ENCODE results near the gene USP22.

Gene USP22

DNA sequence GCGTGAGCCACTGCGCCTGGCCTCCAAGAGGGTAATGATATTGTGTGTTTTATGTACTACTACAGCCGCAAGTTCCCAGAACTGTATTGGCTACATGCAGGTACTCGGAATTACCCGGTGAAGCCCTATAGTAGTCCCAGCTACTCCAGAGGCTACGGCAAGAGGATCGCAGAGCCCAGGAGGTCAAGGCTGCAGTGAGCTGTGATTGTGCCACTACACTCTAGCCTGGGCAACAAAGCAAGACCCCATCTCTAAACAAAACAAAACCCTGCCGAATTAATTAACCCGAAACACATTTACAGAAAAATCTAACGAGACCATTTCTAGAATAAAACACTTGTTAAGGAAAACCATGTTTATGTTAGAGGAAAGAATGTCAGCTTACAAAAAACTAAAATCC is 2.2 kb upstream of the USP22 start:
- no peak for DNase-seq

DNA sequence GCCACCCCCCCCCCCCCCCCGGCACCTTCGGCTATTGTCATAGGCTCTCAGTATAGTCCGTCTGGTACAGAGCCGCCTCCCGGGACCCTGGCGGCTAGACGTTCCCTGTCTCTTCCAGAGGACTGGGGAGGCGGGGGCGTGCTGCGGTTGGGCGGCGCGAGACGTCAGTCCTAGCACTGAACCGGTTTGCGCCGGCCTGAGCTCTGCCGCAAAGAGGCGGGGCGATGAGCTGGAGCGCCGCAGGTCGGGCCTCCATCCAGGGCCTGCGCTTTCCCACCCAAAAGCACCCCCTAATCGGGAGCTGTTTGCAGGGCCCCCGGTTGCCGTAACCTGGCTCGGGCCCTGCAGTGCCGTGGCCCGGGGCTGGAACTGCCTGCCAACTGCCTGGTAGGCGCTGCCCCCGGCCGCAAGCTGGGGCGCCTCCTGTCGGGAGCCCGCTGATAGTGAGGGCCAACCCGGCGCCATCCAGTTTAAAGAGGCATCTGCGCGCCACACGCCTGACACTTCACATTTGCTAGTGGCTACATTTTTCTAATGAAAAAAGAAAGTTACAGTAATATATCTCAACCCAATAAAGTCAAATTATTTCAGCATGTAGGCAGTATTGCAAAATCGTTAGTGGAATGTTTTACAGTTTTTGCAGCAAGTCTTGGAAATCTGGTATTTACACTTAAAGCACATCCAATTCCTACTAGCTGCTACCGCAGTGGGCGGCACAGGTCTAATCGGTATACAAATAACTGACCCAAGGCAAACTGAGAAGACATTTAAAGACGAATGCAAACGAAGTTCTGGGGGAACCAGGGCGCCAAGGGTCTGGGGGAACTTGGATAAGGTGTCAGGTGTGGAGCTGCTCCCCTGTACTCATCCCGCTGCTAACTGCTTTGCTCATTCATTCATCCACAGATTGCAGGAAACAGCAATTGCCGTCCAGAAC is 753 bp upstream of the USP22 start:
- DNase-seq: peak; percentile 84

DNA sequence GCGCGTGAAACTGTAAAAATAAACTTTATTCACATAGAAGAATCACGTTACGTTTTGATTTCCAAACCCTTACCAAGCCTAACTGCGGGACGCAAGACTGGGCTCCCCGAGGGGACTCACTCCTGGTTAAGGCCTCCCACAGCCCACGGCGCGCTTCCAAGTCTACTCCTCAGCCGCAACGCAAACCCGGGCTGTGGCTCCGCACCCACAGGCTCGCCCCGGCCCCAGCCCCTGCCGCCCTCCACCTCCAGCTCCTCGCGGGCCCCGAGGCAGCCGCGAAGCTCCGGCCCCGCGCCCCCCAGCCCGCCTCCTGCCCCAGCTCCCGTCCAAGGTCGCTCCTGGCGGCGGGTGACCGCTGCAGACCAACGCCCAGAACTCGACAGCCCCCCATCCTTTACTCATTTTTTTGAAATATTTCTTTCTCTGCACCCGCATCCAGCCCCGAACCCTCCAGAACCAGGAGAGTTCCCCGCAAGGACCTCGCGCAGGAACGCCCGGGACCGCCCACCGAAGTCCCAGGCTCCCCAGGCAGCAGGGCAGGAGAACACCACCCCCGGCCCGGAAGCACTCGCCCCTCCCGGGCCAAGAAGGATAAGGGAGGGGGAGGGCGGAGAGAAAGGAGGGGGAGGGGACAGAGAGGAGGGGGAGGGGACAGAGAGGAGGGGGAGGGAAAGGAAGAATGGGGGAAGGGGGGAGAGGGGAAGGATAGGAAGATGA is 912 bp downstream of the USP22 start:
- peak; percentile 59 for DNase-seq

- no peak for DNase-seq
These were observed 2.8 kb downstream of the USP22 start for GRCh38 chr17:21039839-21040575.

DNA sequence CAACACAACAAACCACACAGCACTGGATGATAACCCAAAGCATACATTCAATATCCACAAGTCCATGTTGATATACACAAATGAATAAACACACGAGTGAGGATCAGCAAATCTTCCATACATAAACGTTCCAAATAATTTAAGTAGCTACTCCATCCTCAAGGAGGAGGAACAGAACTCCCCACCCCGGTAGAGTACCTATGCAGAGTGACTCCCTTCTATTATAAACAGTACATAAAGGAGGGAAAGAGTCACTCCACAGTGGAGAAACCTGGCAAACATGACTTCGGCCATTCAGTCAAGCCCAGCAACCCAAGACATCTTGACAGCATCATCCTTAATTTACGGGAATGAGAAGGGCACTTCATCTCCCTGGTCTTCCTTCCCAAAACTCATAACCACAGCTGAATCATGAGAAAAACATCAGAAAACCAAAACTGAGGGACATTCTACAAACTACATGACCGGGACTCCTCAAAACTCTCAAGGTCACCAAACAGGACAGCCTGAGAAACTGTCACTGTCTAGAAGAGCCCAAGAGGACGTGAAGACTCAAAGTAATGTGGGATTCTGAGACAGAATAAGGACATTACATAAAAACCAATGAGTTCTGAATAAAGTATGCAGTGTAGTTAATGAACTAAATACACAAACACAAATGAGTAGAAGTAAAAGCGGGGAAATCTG is 5.6 kb downstream of the USP22 start:
- DNase-seq: no peak

DNA sequence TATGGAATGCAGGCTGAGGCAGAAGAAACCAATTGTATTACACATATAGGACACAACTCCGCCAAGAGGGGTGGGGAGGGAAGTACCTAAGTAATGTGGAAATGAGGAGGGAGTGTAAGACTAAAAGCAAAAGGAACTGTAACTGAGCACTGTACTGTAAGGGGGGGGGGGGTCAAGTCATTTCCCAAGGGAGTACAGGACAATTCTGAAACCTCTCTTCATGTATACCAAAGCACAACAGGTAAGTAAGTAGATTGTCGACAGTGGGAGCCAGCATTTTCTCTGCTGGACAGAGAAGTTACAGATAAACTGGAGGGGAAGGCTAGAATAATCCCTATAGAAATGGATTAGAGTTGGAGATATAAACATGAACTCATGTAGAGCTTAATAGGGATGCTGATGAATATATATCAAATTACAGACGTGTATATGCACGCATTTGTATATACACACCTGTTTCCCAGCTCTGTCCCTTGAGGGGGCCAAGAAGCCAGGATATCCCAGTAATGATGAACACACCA is 6.4 kb downstream of the USP22 start:
- DNase-seq: no peak

GRCh38 chr17:21035406-21035805 is 7.4 kb downstream of the USP22 start:
- DNase-seq: no peak

GRCh38 chr17:21034340-21035235 is 8.2 kb downstream of the USP22 start:
- peak; percentile 10 for DNase-seq

DNA sequence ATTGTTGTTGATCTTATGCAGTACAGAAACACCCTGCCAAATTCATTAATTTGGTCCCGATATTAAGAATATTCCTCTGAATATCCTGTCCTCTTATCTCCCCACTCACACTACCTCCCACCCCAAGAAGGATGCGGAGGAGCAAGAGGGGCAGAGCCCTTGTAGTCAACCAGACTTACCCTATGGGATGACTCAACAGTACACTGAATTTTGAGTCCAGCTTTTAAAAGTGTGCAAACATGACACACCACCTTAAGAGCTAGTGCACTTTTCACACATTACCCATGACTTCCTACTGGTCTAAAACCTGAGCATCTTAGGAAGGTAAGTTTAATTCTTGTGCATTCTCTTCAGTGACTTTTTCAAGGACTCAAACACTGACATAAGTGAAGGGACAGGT is 9.5 kb downstream of the USP22 start:
- DNase-seq: no peak

GRCh38 chr17:21031756-21032396 is 10.9 kb downstream of the USP22 start:
- no peak for DNase-seq

- no peak for DNase-seq
These were observed 12.4 kb downstream of the USP22 start for GRCh38 chr17:21030375-21030774.

DNA sequence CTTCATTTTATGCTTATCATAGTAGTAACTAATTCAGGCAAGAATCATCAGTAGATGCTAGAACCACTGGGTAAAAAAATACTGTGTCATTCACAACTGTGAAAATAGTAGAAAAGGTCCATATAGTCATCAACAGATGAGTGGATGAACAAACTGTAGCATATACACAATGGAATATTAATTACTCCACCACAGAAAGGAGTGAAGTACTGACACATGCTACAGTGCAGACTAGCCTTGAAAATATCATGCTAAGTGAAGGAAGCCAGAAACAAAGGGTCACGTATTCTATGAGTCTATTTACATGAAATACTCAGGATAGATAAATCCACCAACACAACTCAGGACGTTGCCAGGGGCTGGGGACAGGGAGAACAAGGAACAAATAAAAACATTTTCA is 13.3 kb downstream of the USP22 start:
- no peak for DNase-seq

GRCh38 chr17:21029036-21029435 is 13.8 kb downstream of the USP22 start:
- no peak for DNase-seq

GRCh38 chr17:21028192-21028591 is 14.6 kb downstream of the USP22 start:
- no peak for DNase-seq

DNA sequence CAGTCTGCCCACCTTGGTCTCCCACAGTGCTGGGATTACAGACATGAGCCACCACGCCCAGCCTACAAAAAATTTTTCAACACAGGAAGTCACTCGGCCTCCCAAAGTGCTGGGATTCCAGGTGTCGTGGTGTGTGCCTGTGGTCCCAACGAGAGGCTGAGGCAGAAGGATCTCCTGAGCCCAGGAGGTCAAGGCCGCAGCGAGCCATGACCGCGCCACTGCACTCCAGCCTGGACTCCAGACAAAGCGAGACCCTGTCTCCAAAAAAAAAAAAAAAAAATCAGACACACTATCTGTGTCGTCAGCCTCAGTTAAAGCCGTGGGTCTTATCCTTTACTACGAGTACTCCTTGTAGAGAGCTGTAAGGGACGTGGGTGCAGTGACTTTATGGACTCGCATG is 15.8 kb downstream of the USP22 start:
- DNase-seq: no peak

DNA sequence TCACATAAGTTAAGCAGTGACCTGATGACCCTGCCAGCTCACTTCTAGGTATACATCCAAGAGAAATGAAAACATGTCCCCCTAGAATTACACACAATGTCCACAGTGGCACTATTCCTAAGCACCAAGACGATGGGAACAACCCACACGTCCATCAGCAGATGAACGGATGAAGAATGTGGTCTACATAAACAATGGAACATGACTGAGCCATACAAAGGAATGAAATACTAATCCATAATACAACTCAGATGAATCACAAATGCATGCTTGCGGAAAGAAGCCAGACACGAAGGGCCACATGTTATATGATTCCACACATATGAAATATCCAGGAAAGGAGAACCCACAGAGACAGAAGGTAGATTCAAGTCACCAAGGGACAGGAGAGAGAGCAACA is 17.4 kb downstream of the USP22 start:
- DNase-seq: no peak

DNA sequence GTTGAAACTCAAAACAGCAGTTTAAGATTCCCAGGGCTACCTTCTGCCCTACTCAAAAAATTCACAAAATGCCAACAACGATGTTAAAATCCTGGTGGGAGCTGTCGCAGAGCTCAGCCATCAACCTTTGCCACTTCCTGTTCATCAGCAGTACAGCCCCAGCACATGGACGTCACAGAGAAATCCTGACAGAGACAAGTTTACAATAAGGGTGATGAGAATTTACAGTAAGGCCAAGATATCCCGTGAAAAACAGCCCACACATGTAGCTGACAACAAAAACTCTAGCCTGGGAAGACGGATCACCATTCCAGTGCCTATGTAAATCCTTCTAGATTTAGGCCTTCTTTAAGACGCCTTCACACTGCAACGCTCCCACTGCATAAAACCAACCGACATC is 18.8 kb downstream of the USP22 start:
- DNase-seq: no peak

GRCh38 chr17:21021208-21021803 is 21.5 kb downstream of the USP22 start:
- no peak for DNase-seq

- DNase-seq: no peak
These were observed 22.2 kb downstream of the USP22 start for GRCh38 chr17:21020622-21021021.

DNA sequence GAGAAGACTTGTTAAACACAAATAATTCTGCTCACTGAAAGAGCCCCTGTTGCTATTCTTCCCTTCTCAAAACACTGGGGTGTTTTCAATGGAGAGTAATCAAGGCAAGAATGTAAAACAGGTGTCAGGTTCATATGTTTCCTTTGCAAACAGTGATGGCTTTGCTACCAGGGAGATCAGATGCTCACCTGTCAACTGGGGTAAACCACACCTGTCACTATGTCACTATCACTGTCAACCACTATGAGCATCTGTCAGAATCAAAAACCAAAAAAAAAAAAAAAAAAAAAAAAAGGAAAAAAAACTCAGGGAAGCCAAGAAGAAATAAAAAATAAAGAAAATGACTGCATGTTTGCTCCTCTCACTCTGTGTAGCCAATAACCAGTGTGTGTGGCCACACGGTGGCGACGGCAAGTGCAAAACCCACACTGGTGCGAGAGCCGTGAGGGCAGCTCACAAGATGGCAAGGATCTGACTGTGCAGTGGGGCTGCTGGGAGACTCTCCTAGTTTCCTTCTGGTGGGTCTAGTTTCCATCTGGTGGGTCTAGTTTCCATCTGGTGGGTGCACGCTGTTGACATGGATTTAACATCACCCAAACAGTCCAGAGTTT is 22.7 kb downstream of the USP22 start:
- DNase-seq: no peak
